ENCODE measurements around the gene GABBR2.
"Not testable (repeated sequence)": the region's sequence is repeated elsewhere in the genome, so short reads cannot be mapped to it uniquely, and the experiment has no call there.

The GABBR2 gene

DNA sequence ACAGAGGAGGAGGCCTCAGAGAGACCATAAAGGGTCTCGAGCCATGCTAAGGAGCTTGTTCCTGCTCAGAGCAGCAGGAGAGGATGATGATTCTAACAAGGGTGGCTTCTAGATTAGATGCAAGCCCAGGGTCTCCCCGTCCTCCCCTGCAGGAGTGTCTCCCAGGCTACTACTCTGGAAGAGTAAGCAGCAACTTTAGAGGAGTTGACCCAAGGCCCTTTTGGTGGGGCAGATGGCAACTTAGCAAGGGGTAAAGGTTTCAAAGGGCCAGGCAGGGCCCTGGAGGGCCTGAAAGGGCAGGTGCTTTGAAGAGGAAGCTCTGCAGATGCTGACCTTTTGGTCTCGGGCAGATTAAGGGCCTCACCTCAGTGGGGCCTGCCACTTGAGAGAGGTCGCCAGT lies 174.9 kb downstream of the GABBR2 start:
- no peak for DNase-seq

DNA sequence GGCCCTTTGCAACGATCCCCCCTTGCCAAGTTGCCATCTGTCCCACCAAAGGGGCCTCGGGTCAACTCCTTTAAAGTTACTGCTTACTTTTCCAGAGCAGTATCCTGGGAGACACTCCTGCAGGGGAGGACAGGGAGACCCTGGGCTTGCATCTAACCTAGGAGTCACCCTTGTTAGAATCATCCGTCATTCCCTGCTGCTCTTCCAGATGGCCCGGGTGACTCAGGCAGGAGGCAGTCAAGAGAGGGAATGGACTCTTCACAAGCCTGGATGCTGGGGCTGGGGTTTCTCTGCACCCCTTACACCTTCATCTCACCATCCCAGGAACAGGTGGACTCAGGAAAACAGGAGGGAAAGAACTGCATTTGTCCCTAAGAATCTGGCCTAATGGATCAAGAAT lies 175.6 kb downstream of the GABBR2 start:
- DNase-seq, result no peak

DNA sequence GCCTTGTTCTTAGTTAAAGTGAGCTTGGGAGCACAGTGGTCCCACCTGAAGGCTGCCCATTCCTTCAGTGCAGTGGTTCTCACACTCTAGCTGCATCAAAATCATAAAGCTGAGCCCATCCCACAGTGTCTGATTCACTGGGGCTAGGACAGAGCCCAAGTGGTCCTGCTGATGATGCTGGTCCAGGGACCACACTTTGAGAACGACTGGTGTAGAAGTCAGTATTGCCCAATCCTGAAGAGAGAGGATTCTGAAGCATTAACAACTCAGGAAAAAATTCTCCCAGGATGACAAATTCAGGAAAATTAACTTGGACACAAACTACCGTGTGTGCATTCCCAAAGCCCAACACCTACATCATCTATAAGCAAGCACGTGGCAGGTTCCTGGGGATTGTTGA lies 176.2 kb downstream of the GABBR2 start:
- DNase-seq, result no peak

- no peak for DNase-seq
Measured at GRCh38 chr9:98532147-98532546, 176.6 kb downstream of the GABBR2 start.

- DNase-seq, result no peak
Measured at GRCh38 chr9:98530806-98531386, 177.8 kb downstream of the GABBR2 start.

DNA sequence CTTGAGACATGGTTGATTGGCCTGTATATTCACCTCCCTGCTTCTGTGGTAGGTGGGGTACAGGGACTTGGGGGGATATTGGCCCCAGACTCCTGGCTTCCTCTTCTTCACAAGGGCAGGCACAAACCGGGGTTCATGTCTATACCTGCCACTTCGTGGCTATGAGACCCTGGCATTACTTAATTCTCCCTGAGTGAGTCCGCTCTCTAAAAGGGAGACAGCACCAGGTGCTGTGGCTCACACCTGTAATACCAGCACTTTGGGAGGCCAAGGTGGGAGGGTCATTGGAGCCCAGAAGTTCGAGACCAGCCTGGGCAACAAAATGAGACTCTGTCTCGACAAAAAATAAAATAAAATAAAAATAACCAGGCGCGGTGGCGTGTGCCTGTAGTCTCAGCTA lies 178.5 kb downstream of the GABBR2 start:
- no peak for DNase-seq

- no peak for DNase-seq
Measured at GRCh38 chr9:98529841-98530240, 178.9 kb downstream of the GABBR2 start.

GRCh38 chr9:98523231-98523901 lies 185.4 kb downstream of the GABBR2 start:
- DNase-seq, result no peak

- no peak for DNase-seq
Measured at GRCh38 chr9:98522487-98522886, 186.2 kb downstream of the GABBR2 start.

GRCh38 chr9:98521141-98521540 lies 187.6 kb downstream of the GABBR2 start:
- DNase-seq, result no peak

- no peak for DNase-seq
Measured at GRCh38 chr9:98520221-98520960, 188.3 kb downstream of the GABBR2 start.

DNA sequence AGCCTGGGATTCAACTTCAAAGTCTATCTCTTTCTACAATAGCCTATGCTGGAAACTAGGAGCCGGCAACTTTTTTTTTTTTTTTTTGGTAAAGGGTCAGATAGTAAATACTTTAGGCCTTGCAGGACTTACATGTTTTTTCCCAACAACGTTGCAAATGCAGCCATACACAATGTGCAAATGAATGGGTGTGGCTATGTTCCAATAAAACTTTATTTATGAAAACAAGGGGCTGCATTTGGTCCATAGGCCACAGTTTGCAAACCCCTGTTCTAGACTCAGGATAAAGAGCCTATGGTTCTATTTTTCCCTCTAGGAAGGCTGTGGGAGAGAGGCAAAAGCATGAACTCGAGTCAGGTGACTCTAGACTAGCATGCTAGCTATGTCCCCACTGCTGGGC lies 189.1 kb downstream of the GABBR2 start:
- no peak for DNase-seq

DNA sequence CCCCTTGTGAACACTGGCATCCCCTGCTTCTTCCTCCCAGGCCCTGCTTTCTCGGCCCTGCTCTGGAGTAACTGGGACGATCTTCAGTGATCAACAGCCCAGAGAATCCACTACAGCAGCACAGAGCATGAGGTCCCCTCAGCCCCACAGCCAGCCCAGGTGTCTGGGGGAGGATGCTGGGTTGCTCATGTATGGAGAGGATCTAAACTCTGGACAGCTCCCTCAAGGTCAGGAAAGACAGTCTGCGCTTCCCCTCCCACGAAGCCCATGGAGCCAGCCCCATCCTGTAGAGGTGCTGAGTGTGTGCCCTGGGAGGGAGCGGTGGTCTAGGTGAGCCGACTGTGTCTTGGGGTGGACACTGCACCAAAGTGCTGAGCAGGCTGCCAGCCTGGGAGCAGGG lies 190.2 kb downstream of the GABBR2 start:
- DNase-seq, result peak; percentile 40

DNA sequence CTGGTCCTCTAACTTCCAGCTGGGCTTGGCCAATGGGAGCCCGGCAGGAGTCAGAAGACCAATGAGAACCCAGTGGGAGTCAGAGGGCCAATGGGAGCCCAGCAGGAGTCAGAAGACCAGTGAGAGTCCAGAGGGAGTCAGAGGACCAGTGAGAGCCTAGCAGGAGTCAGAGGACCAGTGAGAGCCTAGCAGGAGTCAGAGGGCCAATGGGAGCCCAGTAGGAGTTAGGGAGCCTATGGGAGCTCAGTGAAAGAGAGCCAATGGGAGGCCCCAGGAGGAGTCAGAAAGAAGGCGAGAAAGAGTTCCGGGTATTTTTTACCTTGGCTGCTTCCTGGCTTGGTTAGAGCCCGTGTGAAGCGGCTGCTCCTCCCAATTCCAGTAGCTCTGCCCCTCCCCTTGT lies 191.0 kb downstream of the GABBR2 start:
- DNase-seq, result no peak

- peak; percentile 26 for DNase-seq
Measured at GRCh38 chr9:98516897-98517503, 191.7 kb downstream of the GABBR2 start.

GRCh38 chr9:98516205-98516896 lies 192.4 kb downstream of the GABBR2 start:
- DNase-seq, result peak; percentile 38

GRCh38 chr9:98515506-98516204 lies 193.1 kb downstream of the GABBR2 start:
- DNase-seq, result no peak

DNA sequence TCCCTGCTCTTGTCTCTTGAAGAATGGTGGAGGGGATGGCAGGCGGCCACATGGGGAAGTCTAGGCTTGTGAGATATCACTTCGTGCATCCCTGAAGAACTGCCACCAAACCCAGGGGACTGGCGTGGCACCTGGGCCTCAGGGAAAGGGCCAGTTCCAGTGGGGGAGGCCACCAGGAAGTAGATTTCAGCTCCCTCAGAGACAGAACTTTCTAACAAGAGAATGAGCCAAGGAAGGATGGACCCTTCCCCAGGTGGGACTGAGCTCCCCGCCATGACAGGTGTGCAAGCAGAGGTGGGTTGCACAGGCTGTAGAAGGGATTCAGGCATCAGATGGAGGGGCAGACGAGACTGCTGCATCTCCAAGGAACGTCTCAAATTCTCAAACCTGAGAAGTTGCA lies 193.9 kb downstream of the GABBR2 start:
- no peak for DNase-seq

DNA sequence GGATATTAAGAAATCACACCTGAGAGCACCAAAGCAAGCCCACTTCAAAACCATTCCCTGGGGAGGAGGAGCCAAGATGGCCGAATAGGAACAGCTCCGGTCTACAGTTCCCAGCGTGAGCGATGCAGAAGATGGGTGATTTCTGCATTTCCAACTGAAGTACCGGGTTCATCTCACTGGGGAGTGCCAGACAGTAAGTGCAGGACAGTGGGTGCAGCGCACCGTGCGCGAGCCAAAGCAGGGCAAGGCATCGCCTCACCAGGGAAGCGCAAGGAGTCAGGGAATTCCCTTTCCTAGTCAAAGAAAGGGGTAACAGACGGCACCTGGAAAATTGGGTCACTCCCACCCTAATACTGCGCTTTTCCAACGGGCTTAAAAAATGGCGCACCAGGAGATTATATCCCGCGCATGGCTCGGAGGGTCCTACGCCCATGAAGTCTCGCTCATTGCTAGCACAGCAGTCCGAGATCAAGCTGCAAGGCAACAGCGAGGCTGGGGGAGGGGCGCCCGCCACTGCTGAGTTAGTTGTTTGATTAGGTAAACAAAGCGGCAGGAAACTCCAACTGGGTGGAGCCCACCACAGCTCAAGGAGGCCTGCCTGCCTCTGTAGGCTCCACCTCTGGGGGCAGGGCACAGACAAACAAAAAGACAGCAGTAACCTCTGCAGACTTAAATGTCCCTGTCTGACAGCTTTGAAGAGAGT lies 200.4 kb downstream of the GABBR2 start:
- not testable (repeated sequence) for DNase-seq

GRCh38 chr9:98506422-98507054 lies 202.2 kb downstream of the GABBR2 start:
- no peak for DNase-seq

All from activated CD8-positive, alpha-beta memory T cell treated with anti-CD3 and anti-CD28 coated beads for 24 hours (primary cell).